ENCODE data around the gene MRC2. TPM values are rescaled to one million over a fixed set of nuclear protein-coding genes. Genes with fewer than 3 reads are reported as not detected.

MRC2 gene
- total and polyA plus RNA-seq, 4 experiments from 2014 or later, result 0.71 to 8.7 (median 6.7) TPM; not detected in 1

DNA sequence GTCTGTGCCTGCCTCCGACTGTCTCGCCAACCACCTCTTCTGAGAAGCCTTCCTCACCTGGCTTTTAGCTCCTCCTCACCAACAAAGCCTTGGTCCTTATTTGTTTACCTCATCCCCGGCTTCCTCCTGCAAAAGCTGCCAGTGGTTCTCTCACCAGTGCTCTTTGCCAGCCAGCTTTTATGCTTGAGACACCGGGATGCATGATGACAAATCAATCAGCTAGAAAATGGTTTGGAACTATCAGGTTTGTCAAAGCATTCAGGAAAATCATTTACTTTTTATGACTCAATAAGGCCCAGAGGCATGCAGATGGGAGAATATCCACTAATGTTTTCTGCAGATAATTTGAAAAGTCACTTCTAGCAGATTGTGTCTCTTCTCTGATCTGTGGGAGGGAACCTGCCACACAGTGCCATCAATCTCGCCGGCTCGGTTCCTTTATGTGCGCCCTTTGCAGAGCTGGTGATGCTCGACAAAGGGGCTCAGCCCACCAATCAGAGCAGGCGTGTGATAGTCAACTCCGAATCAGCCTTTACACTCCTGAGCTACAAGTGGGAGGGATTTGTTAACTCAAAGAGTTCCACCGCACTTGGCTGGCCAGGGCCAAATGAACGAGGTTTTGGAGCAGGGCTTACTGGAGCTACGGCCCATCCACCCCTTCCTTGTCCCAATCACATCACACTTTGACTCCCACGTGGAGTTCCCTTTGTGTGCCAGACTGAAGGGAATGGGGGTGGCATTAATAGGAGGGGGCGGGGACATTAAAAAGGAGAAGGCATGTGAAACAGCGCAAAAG lies 85.8 kb downstream of the MRC2 start:
- Histone ChIP-seq H3K36me3 (ENCODE audit: insufficient read depth, low read length) (no peaks in the 10 kb centered on the region), H3K27me3 (ENCODE audit: insufficient read depth, low read length) (no peaks in the 10 kb centered on the region), H3K4me1 (ENCODE audit: insufficient read depth, low read length) (no peaks in the 10 kb centered on the region), H3K9me3 (ENCODE audit: control insufficient read depth in 1 of 2, low read length in 2 of 2) (no peaks in the 10 kb centered on the region), H3K4me3 (ENCODE audit: low read length in 2 of 2) (no peak overlapping the region), H3K27ac (ENCODE audit: low read depth, low read length) (no peak overlapping the region)
- ChIA-PET POLR2A (ENCODE audit: partially characterized antibody) (no interaction called here), CTCF (ENCODE audit: partially characterized antibody) (interaction anchor here (0.9 to 1.8 kb wide), 4 partner anchors 10 to 693 kb away, joined by 3 to 6 read pairs (median 3); no protein-coding TSS in a partner anchor)
- intact Hi-C loops (cut with micrococcal nuclease), result no loop called here
- Mint-ChIP-seq H3K27me3 (no peaks in the 10 kb centered on the region), H3K27ac (no peak overlapping the region), H3K36me3 (no peaks in the 10 kb centered on the region), H3K9me3 (peaks cover 0 to 2% (median 0%) of the 10 kb centered on the region in 8 donors), H3K4me1 (peaks cover 0 to 5% (median 0%) of the 10 kb centered on the region in 4 donors), H3K4me3 (no peak overlapping the region)
- no peak for DNase-seq

- Histone ChIP-seq H3K9me3 (ENCODE audit: control insufficient read depth in 1 of 2, low read length in 2 of 2) (no peaks in the 10 kb centered on the region), H3K4me3 (ENCODE audit: low read length in 2 of 2) (no peak overlapping the region), H3K27ac (ENCODE audit: low read depth, low read length) (no peak overlapping the region), H3K27me3 (ENCODE audit: insufficient read depth, low read length) (no peaks in the 10 kb centered on the region), H3K36me3 (ENCODE audit: insufficient read depth, low read length) (no peaks in the 10 kb centered on the region), H3K4me1 (ENCODE audit: insufficient read depth, low read length) (no peaks in the 10 kb centered on the region)
- H3K4me1 Mint-ChIP-seq, result peaks cover 0 to 12% (median under 1%) of the 10 kb centered on the region in 4 donors
- intact Hi-C loops (cut with micrococcal nuclease), result no loop called here
- H3K27me3 Mint-ChIP-seq, result no peaks in the 10 kb centered on the region
- peak overlapping the region in 2 of 7 donors; percentile 18 to 74 for H3K27ac Mint-ChIP-seq
- DNase-seq, result no peak
- ChIA-PET POLR2A (ENCODE audit: partially characterized antibody) (interaction anchor here (0.7 kb wide), 1 partner anchor 10 kb away, joined by 5 read pairs; no protein-coding TSS in a partner anchor), CTCF (ENCODE audit: partially characterized antibody) (interaction anchor here (1.1 to 1.8 kb wide), 3 partner anchors 10 to 255 kb away, joined by 3 to 6 read pairs (median 3); no protein-coding TSS in a partner anchor)
- H3K36me3 Mint-ChIP-seq, result no peaks in the 10 kb centered on the region
- no peaks in the 10 kb centered on the region for H3K9me3 Mint-ChIP-seq
- no peak overlapping the region for H3K4me3 Mint-ChIP-seq
Observed at GRCh38 chr17:62714016-62714777, 86.7 kb downstream of the MRC2 start.

GRCh38 chr17:62715882-62716390 lies 88.5 kb downstream of the MRC2 start:
- POLR2A ChIA-PET (ENCODE audit: partially characterized antibody), result no interaction called here
- DNase-seq, result no peak
- intact Hi-C loops (cut with micrococcal nuclease), result no loop called here
- CTCF ChIA-PET (ENCODE audit: partially characterized antibody), result no interaction called here
- Histone ChIP-seq H3K36me3 (ENCODE audit: insufficient read depth, low read length) (no peaks in the 10 kb centered on the region), H3K27me3 (ENCODE audit: insufficient read depth, low read length) (no peaks in the 10 kb centered on the region), H3K27ac (ENCODE audit: low read depth, low read length) (no peak overlapping the region), H3K4me1 (ENCODE audit: insufficient read depth, low read length) (no peaks in the 10 kb centered on the region), H3K9me3 (ENCODE audit: control insufficient read depth in 1 of 2, low read length in 2 of 2) (no peaks in the 10 kb centered on the region), H3K4me3 (ENCODE audit: low read length in 2 of 2) (no peak overlapping the region)
- Mint-ChIP-seq H3K27me3 (no peaks in the 10 kb centered on the region), H3K4me1 (peaks cover 0 to 20% (median 2%) of the 10 kb centered on the region in 4 donors), H3K27ac (no peak overlapping the region), H3K9me3 (no peaks in the 10 kb centered on the region), H3K36me3 (no peaks in the 10 kb centered on the region), H3K4me3 (no peak overlapping the region)

DNA sequence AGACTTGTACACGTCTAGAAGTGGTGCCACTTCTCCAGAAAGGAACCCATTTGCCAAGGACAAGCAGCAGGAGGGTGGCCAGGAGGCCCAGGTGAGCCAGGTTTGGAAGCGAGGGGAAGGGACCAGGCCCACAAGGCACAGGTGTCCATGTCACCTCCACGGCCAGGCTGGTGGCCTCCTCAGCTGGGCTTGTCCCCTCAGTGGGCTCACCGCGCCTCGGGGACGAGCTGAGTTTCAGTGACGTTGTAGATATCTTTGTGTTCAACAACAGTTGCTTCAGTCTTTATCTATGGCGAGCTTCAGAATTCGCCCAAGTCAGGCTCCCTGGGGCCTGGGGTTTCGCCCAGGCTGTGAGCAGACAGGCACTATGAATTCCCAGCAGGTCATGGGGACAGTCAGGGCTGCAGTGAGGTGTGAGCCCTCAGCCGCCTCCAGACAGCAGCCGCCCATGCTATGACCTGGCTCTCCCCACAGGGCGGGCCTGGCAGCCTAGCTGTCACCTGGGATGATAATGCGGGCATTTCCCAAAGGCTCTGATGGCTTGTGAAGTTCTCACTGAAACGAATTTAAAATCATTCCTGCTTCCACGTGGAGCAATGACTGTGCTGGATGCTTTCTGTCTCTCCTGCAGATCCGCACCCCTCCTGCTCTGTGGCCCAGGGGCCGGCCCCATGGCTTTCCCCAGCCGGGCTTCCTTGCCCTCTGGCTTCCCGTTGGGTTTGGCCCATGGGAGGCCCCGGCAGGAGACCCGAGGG lies 89.5 kb downstream of the MRC2 start:
- no peak overlapping the region for H3K27ac ChIP-seq (ENCODE audit: low read depth, low read length)
- Mint-ChIP-seq H3K27me3 (no peaks in the 10 kb centered on the region), H3K9me3 (no peaks in the 10 kb centered on the region), H3K36me3 (no peaks in the 10 kb centered on the region), H3K27ac (no peak overlapping the region), H3K4me3 (no peak overlapping the region), H3K4me1 (peaks cover 0 to 20% (median 2%) of the 10 kb centered on the region in 4 donors)
- ChIA-PET POLR2A (ENCODE audit: partially characterized antibody) (no interaction called here), CTCF (ENCODE audit: partially characterized antibody) (interaction anchor here (0.6 kb wide), 1 partner anchor 55 kb away, joined by 3 read pairs; no protein-coding TSS in a partner anchor)
- no peak for DNase-seq
- intact Hi-C loops (cut with micrococcal nuclease), result no loop called here
- H3K4me3 ChIP-seq (ENCODE audit: low read length in 2 of 2), result no peak overlapping the region
- H3K4me1 ChIP-seq (ENCODE audit: insufficient read depth, low read length), result no peaks in the 10 kb centered on the region
- no peaks in the 10 kb centered on the region for H3K36me3 ChIP-seq (ENCODE audit: insufficient read depth, low read length)
- H3K27me3 ChIP-seq (ENCODE audit: insufficient read depth, low read length), result no peaks in the 10 kb centered on the region
- H3K9me3 ChIP-seq (ENCODE audit: control insufficient read depth in 1 of 2, low read length in 2 of 2), result no peaks in the 10 kb centered on the region

DNA sequence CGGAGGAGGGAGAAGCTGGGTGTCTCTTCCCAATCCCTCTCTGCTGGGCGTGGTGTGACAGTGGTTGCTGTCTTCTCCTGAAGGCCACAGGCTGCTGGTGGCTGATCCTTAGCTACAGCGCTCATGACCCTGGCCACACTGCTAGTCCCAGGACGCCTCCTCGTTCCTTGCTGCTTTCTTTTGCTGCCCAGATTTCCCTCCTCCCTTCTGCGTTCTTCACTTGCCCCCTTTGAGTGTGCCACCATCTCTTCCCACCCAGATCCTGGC lies 90.1 kb downstream of the MRC2 start:
- ChIA-PET CTCF (ENCODE audit: partially characterized antibody) (no interaction called here), POLR2A (ENCODE audit: partially characterized antibody) (no interaction called here)
- no peak for DNase-seq
- Histone ChIP-seq H3K9me3 (ENCODE audit: control insufficient read depth in 1 of 2, low read length in 2 of 2) (no peaks in the 10 kb centered on the region), H3K27me3 (ENCODE audit: insufficient read depth, low read length) (no peaks in the 10 kb centered on the region), H3K27ac (ENCODE audit: low read depth, low read length) (no peak overlapping the region), H3K4me1 (ENCODE audit: insufficient read depth, low read length) (no peaks in the 10 kb centered on the region), H3K36me3 (ENCODE audit: insufficient read depth, low read length) (no peaks in the 10 kb centered on the region), H3K4me3 (ENCODE audit: low read length in 2 of 2) (no peak overlapping the region)
- Mint-ChIP-seq H3K27me3 (no peaks in the 10 kb centered on the region), H3K27ac (peak overlapping the region in 2 of 7 donors; percentile 2 to 5), H3K36me3 (no peaks in the 10 kb centered on the region), H3K4me3 (no peak overlapping the region), H3K4me1 (peaks cover 0 to 20% (median 2%) of the 10 kb centered on the region in 4 donors), H3K9me3 (no peaks in the 10 kb centered on the region)
- intact Hi-C loops (cut with micrococcal nuclease), result no loop called here

DNA sequence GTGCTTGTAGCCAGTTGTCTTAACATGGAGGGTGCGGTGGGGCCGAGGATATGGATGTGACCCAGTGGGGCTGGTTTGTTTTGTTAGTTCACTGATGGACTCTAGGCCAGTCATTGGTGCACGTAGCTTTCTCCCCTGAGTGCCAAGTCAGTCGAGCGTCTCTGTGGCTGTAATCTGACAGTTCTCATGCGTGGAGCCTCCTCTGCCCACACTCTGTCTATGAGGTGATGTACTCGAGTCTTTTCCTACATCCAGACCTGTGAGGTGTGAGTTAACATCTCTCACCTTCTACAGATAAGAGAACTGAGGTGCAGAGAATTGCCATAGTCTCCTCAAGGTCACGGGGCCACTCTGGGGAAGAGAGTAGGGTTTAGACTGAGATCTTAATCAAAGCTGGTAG lies 90.4 kb downstream of the MRC2 start:
- no peaks in the 10 kb centered on the region for H3K4me1 ChIP-seq (ENCODE audit: insufficient read depth, low read length)
- POLR2A ChIA-PET (ENCODE audit: partially characterized antibody), result no interaction called here
- peak overlapping the region in 2 of 7 donors; percentile 5 to 60 for H3K27ac Mint-ChIP-seq

DNA sequence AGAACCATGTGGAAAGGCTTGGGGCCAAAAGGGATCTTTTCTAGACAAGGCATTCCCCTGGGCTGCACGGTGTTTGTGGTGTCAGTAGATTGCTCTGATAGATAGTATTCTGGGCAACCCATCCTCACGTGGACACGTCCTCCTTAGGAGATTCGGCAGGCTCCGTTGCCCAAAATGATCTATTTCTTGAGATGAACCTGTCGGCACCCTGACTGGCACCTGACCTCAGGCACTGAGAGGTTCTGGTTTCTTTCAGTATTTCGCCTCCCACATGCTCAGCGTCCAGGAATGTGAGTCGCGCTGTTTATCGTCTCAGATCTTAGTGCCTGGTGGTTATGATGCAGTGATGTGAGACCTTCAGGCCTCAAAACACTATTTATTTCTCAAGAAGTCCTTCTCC lies 91.0 kb downstream of the MRC2 start:
- Mint-ChIP-seq H3K27ac (peak overlapping the region in 3 of 7 donors; percentile 6 to 60 (median 35)), H3K4me3 (peak overlapping the region in 1 of 8 donors; percentile 41), H3K36me3 (no peaks in the 10 kb centered on the region), H3K27me3 (no peaks in the 10 kb centered on the region), H3K4me1 (peaks cover 0 to 25% (median 5%) of the 10 kb centered on the region in 4 donors), H3K9me3 (no peaks in the 10 kb centered on the region)
- no peak overlapping the region for H3K27ac ChIP-seq (ENCODE audit: low read depth, low read length)
- no peaks in the 10 kb centered on the region for H3K36me3 ChIP-seq (ENCODE audit: insufficient read depth, low read length)
- ChIA-PET POLR2A (ENCODE audit: partially characterized antibody) (no interaction called here), CTCF (ENCODE audit: partially characterized antibody) (no interaction called here)
- no peak overlapping the region for H3K4me3 ChIP-seq (ENCODE audit: low read length in 2 of 2)
- no peaks in the 10 kb centered on the region for H3K9me3 ChIP-seq (ENCODE audit: control insufficient read depth in 1 of 2, low read length in 2 of 2)
- intact Hi-C loops (cut with micrococcal nuclease), result no loop called here
- H3K4me1 ChIP-seq (ENCODE audit: insufficient read depth, low read length), result peaks cover 4% of the 10 kb centered on the region
- H3K27me3 ChIP-seq (ENCODE audit: insufficient read depth, low read length), result no peaks in the 10 kb centered on the region
- DNase-seq, result no peak

More for the DNA sequence above, 90.4 kb downstream of the MRC2 start:
- CTCF ChIA-PET (ENCODE audit: partially characterized antibody), result no interaction called here
- no peaks in the 10 kb centered on the region for H3K9me3 ChIP-seq (ENCODE audit: control insufficient read depth in 1 of 2, low read length in 2 of 2)
- H3K9me3 Mint-ChIP-seq, result no peaks in the 10 kb centered on the region
- no peak overlapping the region for H3K4me3 Mint-ChIP-seq
- H3K36me3 Mint-ChIP-seq, result no peaks in the 10 kb centered on the region
- H3K27me3 ChIP-seq (ENCODE audit: insufficient read depth, low read length), result no peaks in the 10 kb centered on the region
- peaks cover 0 to 20% (median 2%) of the 10 kb centered on the region in 4 donors for H3K4me1 Mint-ChIP-seq
- DNase-seq, result no peak
- H3K27me3 Mint-ChIP-seq, result no peaks in the 10 kb centered on the region
- intact Hi-C loops (cut with micrococcal nuclease), result no loop called here
- H3K4me3 ChIP-seq (ENCODE audit: low read length in 2 of 2), result no peak overlapping the region
- H3K36me3 ChIP-seq (ENCODE audit: insufficient read depth, low read length), result no peaks in the 10 kb centered on the region
- H3K27ac ChIP-seq (ENCODE audit: low read depth, low read length), result no peak overlapping the region
